Calu3 (cell line): ENCODE data around the gene DGKD. TPM values are rescaled to one million over a fixed set of nuclear protein-coding genes. Genes with fewer than 3 reads are reported as not detected.

ENCODE experiments used
- BruUV-seq: library from RNA; stranded (reverse); fragments of 400-500 nt; replicated peaks from 2 replicates; lab custom pipeline; 2021; lab: Mats Ljungman, UMichigan
- CTCF ChIA-PET: fragments of 300-600 bp; sonication (Branson Sonifier 250); formaldehyde crosslinking; loops from one replicate; lab custom pipeline; 2022; ENCODE audit warnings: antibody characterized with exemption; lab: Charles Lee
- DNase-seq: peaks from one replicate; pipeline ENCODE4 v3.0.0; 2022
- H3K27ac Mint-ChIP-seq: one replicate; pipeline ENCODE4 v1.8.0; 2022; ENCODE audit warnings: mixed read lengths; ENCODE audit not compliant: unreplicated experiment
- H3K27me3 Mint-ChIP-seq: one replicate; pipeline ENCODE4 v1.8.0; 2022; ENCODE audit warnings: mixed read lengths; ENCODE audit not compliant: unreplicated experiment
- H3K36me3 Mint-ChIP-seq: one replicate; pipeline ENCODE4 v1.8.0; 2022; ENCODE audit warnings: mild to moderate bottlenecking, moderate library complexity, mixed read lengths; ENCODE audit not compliant: insufficient read depth, unreplicated experiment
- H3K4me1 Mint-ChIP-seq: one replicate; pipeline ENCODE4 v1.8.0; 2022; ENCODE audit warnings: mild to moderate bottlenecking, low read depth, mixed read lengths; ENCODE audit not compliant: unreplicated experiment
- H3K4me3 Mint-ChIP-seq: one replicate; pipeline ENCODE4 v1.8.0; 2022; ENCODE audit warnings: mild to moderate bottlenecking, low read depth, moderate library complexity, mixed read lengths; ENCODE audit not compliant: unreplicated experiment
- H3K9me3 Mint-ChIP-seq: one replicate; pipeline ENCODE4 v1.8.0; 2022; ENCODE audit warnings: low read depth, mixed read lengths; ENCODE audit not compliant: unreplicated experiment
- CTCF ChIP-seq: fragments of 200-600 bp; IDR thresholded peaks from one replicate; pipeline ENCODE4 v1.8.0; 2022; ENCODE audit warnings: antibody characterized with exemption; ENCODE audit not compliant: unreplicated experiment
- intact Hi-C: fragments of 100-400 bp; cut with micrococcal nuclease; formaldehyde crosslinking; loops from one replicate; pipeline ENCODE4 v1.10.0; 2022; ENCODE audit not compliant: unreplicated experiment
- total RNA-seq: library from RNA; stranded (reverse); gene quantifications from 2 replicates; pipeline ENCODE4 v1.2.3, GENCODE V29; 2022

DGKD gene
- total RNA-seq, 1 experiment from 2014 or later: 26.5 TPM

- H3K4me1 Mint-ChIP-seq: peaks cover 8% of the 10 kb centered on the region
- BruUV-seq: no TSS peak
- no peaks in the 10 kb centered on the region for H3K27me3 Mint-ChIP-seq
- no peak for DNase-seq
- TF ChIP-seq CTCF: no peak
- H3K36me3 Mint-ChIP-seq: no peaks in the 10 kb centered on the region
- no peak overlapping the region for H3K4me3 Mint-ChIP-seq
- H3K9me3 Mint-ChIP-seq: no peaks in the 10 kb centered on the region
- CTCF ChIA-PET: no interaction called here
- intact Hi-C loops: no loop called here
- H3K27ac Mint-ChIP-seq: no peak overlapping the region
Observed at GRCh38 chr2:233379034-233379433, 24.7 kb downstream of the DGKD start.

- H3K4me1 Mint-ChIP-seq: peaks cover 8% of the 10 kb centered on the region
- CTCF ChIA-PET: no interaction called here
- BruUV-seq: no TSS peak
Observed at GRCh38 chr2:233379441-233379840, 25.1 kb downstream of the DGKD start.

GRCh38 chr2:233380132-233380895, 26.0 kb downstream of the DGKD start:
- no peak for TF ChIP-seq CTCF
- no TSS peak for BruUV-seq
- DNase-seq: no peak
- no peaks in the 10 kb centered on the region for H3K9me3 Mint-ChIP-seq
- intact Hi-C loops: no loop called here
- H3K27ac Mint-ChIP-seq: no peak overlapping the region
- H3K36me3 Mint-ChIP-seq: no peaks in the 10 kb centered on the region
- no peak overlapping the region for H3K4me3 Mint-ChIP-seq
- CTCF ChIA-PET: no interaction called here
- no peaks in the 10 kb centered on the region for H3K27me3 Mint-ChIP-seq
- peaks cover 8% of the 10 kb centered on the region for H3K4me1 Mint-ChIP-seq

More at GRCh38 chr2:233379441-233379840, 25.1 kb downstream of the DGKD start:
- TF ChIP-seq CTCF: no peak
- Mint-ChIP-seq H3K36me3 (no peaks in the 10 kb centered on the region), H3K27me3 (no peaks in the 10 kb centered on the region), H3K9me3 (no peaks in the 10 kb centered on the region), H3K4me3 (no peak overlapping the region), H3K27ac (no peak overlapping the region)
- no peak for DNase-seq
- intact Hi-C loops: no loop called here

GRCh38 chr2:233380995-233381637, 26.8 kb downstream of the DGKD start:
- intact Hi-C loops: no loop called here
- Mint-ChIP-seq H3K4me1 (peaks cover 8% of the 10 kb centered on the region), H3K4me3 (no peak overlapping the region), H3K27ac (no peak overlapping the region), H3K27me3 (no peaks in the 10 kb centered on the region), H3K36me3 (no peaks in the 10 kb centered on the region), H3K9me3 (no peaks in the 10 kb centered on the region)
- CTCF ChIA-PET: no interaction called here
- BruUV-seq: no TSS peak
- no peak for TF ChIP-seq CTCF
- DNase-seq: no peak
